Right atrium auricular region (tissue), 2 donors: ENCODE data around the gene NFYA. TPM values are rescaled to one million over a fixed set of nuclear protein-coding genes. Genes with fewer than 3 reads are reported as not detected.
"Not testable (repeated sequence)": the region's sequence is repeated elsewhere in the genome, so short reads cannot be mapped to it uniquely, and the experiment has no call there.

Source experiments
- DNase-seq: peaks from one replicate; pipeline ENCODE4 v3.0.0-alpha.2; 2019; ENCODE audit warnings: low spot score
- H3K27ac ChIP-seq, 2 donors: fragments of 200-600 bp; sonication (generic); 1 replicate in 1 of 2; 2 replicates in 1 of 2; pipeline ENCODE4 v1.5.1; 2016 to 2019
- H3K27me3 ChIP-seq, 2 donors: fragments of 200-600 bp; sonication (generic); one replicate each; pipeline versions ENCODE4 v1.5.1 to v1.6.0; 2017 to 2019
- H3K36me3 ChIP-seq: fragments of 200-600 bp; sonication (generic); one replicate; pipeline ENCODE4 v1.5.1; 2016
- H3K4me1 ChIP-seq, 2 donors: fragments of 200-600 bp; sonication (generic); one replicate each; pipeline versions ENCODE4 v1.5.1 to v1.6.0; 2017 to 2019
- H3K4me3 ChIP-seq, 2 donors: fragments of 200-600 bp; sonication (generic); 1 replicate in 1 of 2; 2 replicates in 1 of 2; pipeline ENCODE4 v1.5.1; 2017 to 2019; ENCODE audit warnings: mild to moderate bottlenecking in 1 of 2, moderate library complexity in 1 of 2
- H3K9me3 ChIP-seq, 2 donors: fragments of 200-600 bp; sonication (generic); one replicate each; pipeline ENCODE4 v1.5.1; 2019
- total RNA-seq, 2 donors: library from RNA; depleted of rRNA; stranded (reverse); fragments of >200 nt; gene quantifications; one replicate each; pipeline ENCODE4 v1.1.0, GENCODE V29; 2016
- TF ChIP-seq, protein P1 (sequence below), 2 donors: fragments of 200-600 bp; sonication (generic); IDR thresholded peaks; one replicate each; pipeline ENCODE4 v1.5.1; 2019; ENCODE audit warnings: antibody characterized with exemption in 2 of 2

Gene NFYA
- total RNA-seq, 2 donors from 2014 or later: 8.2 to 9.9 TPM

DNA sequence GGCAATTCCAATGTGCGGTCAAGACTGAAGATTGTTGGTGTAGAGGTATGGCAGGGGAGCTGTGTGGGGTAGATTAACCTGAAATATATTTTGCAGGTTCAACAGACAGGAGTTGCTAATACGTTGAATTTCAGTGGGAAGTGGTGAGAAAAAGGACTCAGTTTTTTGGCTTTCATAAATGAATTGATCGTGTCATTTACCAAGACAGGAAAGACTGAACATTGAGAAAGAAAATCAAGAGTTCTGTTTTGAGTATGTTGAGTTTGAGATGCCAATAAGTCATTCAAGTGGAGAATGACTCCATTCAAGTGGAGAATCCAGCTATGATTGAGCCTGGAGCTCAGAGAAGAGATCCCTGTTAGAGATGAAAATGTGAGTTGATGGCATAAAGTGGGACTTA is 31.1 kb downstream of the NFYA start:
- H3K36me3 ChIP-seq: peaks cover under 1% of the 10 kb centered on the region
- H3K4me1 ChIP-seq: peaks cover 0 to 3% of the 10 kb centered on the region in 2 donors
- no peaks in the 10 kb centered on the region for H3K9me3 ChIP-seq
- no peak overlapping the region for H3K4me3 ChIP-seq
- DNase-seq: no peak
- no peak overlapping the region for H3K27ac ChIP-seq
- TF ChIP-seq, protein P1, sequence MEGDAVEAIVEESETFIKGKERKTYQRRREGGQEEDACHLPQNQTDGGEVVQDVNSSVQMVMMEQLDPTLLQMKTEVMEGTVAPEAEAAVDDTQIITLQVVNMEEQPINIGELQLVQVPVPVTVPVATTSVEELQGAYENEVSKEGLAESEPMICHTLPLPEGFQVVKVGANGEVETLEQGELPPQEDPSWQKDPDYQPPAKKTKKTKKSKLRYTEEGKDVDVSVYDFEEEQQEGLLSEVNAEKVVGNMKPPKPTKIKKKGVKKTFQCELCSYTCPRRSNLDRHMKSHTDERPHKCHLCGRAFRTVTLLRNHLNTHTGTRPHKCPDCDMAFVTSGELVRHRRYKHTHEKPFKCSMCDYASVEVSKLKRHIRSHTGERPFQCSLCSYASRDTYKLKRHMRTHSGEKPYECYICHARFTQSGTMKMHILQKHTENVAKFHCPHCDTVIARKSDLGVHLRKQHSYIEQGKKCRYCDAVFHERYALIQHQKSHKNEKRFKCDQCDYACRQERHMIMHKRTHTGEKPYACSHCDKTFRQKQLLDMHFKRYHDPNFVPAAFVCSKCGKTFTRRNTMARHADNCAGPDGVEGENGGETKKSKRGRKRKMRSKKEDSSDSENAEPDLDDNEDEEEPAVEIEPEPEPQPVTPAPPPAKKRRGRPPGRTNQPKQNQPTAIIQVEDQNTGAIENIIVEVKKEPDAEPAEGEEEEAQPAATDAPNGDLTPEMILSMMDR (IDR thresholded peaks at IDR 0.05): no peak
- no peaks in the 10 kb centered on the region for H3K27me3 ChIP-seq

DNA sequence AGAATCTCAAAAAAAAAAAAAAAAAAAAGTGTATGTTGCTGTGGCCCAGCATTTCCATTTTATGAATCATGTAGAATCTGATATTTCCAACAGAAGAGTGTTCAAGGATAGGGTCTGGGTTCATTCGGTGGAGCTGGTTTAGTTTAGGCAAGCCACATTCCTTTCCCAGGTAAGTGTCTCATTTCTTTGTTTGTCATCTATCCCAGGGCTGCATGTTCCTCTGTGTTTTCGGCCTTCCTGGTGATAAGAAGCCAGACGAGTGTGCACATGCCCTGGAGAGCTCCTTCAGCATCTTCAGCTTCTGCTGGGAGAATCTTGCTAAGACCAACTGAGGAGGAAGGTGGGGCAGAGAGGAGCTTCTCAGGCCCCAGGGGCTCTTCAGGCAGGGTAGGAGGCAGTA is 38.2 kb downstream of the NFYA start:
- H3K4me1 ChIP-seq: no peaks in the 10 kb centered on the region
- TF ChIP-seq, protein P1 (IDR thresholded peaks at IDR 0.05): no peak
- H3K36me3 ChIP-seq: no peaks in the 10 kb centered on the region
- H3K4me3 ChIP-seq: no peak overlapping the region
- H3K27me3 ChIP-seq: no peaks in the 10 kb centered on the region
- H3K9me3 ChIP-seq: no peaks in the 10 kb centered on the region
- no peak for DNase-seq
- H3K27ac ChIP-seq: no peak overlapping the region

DNA sequence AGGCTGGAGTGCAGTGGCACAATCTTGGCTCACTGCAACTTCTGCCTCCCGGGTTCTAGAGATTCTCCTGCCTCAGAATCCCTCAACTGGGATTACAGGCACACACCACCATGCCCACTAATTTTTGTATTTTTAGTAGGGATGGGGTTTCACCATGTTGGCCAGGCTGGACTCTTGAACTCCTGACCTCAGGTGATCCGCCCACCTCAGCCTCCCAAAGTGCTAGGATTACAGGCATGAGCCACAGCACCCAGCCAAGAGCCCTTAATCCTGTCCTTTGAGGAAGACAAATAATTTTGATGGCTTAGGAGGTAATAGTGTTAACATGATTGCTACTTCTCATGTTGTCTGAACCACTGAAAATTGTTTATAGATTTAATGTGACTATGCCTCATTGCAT is 42.3 kb downstream of the NFYA start:
- H3K36me3 ChIP-seq, DNase-seq, H3K4me1 ChIP-seq, H3K9me3 ChIP-seq, H3K27me3 ChIP-seq, H3K27ac ChIP-seq, H3K4me3 ChIP-seq: not testable (repeated sequence)

DNA sequence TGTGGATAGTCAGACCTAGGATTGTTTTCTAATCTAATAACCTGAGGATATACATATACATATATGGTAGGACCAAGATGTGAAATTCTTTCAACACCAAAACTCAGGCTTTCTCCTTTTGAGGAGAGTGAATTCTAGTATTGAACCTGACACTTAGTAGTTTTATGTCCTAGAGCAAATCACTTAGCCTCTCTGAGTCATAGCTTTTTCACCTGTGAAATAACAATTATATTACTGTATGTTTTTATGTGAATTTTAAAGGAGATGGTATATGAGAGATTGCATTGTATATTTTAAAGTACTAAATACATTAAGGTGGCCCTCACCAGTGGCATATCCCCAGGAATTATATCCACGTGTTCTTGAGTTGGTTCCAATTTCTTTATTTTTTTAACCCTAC is 46.7 kb downstream of the NFYA start:
- TF ChIP-seq, protein P1 (IDR thresholded peaks at IDR 0.05): no peak
- Histone ChIP-seq H3K27me3 (no peaks in the 10 kb centered on the region), H3K27ac (no peak overlapping the region), H3K36me3 (peaks cover 9% of the 10 kb centered on the region), H3K9me3 (no peaks in the 10 kb centered on the region), H3K4me3 (no peak overlapping the region), H3K4me1 (no peaks in the 10 kb centered on the region)
- no peak for DNase-seq

DNA sequence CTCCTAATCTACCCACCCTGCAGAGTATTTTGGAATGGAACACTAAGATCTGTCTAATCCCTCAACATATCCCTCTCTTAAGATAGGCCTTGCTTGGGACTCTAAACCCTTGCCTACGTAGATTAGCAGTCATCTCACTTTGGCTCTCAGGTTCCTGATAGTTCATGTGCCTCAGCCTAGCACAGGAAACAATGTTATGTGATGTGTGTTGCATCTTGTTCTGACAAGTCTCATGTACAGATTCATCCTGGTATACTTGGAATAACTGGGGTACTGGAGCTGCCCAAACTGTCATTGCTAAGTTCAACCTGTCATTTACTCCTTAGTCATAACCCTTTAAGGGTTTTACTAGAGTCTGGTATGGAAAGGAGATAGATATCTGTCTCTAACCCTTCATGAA is 47.3 kb downstream of the NFYA start:
- Histone ChIP-seq H3K36me3 (peaks cover 9% of the 10 kb centered on the region), H3K4me3 (no peak overlapping the region), H3K27ac (no peak overlapping the region), H3K4me1 (no peaks in the 10 kb centered on the region), H3K27me3 (no peaks in the 10 kb centered on the region), H3K9me3 (no peaks in the 10 kb centered on the region)
- no peak for DNase-seq
- TF ChIP-seq, protein P1 (IDR thresholded peaks at IDR 0.05): no peak

DNA sequence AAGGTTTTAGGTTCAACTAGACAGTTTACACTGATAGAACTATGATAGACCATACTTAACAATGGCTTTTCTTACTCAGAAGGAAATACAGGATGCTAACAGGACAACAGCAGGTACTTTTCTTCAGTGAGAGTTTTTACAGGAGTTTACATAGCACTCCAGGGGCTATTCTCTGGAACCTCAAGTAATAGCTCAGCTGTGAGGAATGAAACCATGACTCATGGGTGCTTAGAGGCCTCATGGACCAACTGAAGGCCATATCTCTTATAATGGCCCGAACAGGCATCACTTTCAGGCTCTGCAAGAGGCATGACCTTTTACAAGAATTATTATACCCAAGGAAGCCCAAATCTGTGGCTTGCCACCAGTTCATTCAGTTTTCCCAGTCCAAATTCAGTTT is 49.6 kb downstream of the NFYA start:
- Histone ChIP-seq H3K9me3 (no peaks in the 10 kb centered on the region), H3K4me1 (no peaks in the 10 kb centered on the region), H3K36me3 (peaks cover 9% of the 10 kb centered on the region), H3K27ac (no peak overlapping the region), H3K27me3 (no peaks in the 10 kb centered on the region), H3K4me3 (no peak overlapping the region)
- TF ChIP-seq, protein P1 (IDR thresholded peaks at IDR 0.05): no peak
- no peak for DNase-seq
